HG02943 (cell line): ENCODE data around the gene DLGAP4.
"Not testable (repeated sequence)": the region's sequence is repeated elsewhere in the genome, so short reads cannot be mapped to it uniquely, and the experiment has no call there.

Experiments used
- ATAC-seq: cut with Tn5 transposase; IDR thresholded peaks from one replicate; pipeline ENCODE4 v1.9.1; 2021; ENCODE audit warnings: mild to moderate bottlenecking, low read depth, moderate library complexity; ENCODE audit not compliant: unreplicated experiment

DLGAP4 gene

DNA sequence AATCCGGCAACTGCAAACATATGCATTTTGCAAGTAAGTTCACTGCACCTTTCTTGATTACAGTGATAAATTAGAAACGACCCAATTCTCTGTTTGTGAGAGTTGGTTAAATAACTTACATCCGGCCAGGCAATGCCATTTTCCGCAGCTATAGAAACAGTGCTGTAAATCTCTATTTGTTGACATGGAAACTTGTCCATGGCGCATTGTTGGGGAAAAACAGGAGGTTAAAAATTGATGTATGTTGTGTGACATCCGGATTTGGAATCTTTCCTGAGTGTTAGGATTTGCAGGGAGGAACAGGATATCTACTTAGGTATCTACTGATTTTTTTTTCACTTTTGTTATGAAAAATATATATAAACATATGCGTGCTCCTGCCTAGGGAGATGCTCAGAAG lies 66.5 kb downstream of the DLGAP4 start:
- ATAC-seq: no peak

DNA sequence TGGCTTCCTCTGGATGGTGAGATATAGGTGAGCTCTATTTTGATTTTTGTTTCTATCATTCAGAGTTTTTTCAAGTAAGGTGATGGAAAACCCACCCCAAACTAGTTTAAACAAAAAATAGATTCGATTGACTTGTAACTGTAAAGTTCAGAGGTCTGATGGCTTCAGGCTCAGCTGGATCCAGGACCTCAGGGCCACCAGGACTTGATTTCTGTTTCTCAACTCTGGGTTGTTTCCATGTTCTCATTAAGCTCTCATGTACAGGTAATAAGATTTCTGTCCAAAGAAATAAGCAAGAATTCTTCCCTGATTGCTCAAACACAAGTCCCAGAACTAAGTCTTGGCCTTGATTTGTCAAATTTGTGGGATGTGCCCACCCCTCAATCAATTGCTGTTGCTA lies 67.0 kb downstream of the DLGAP4 start:
- no peak for ATAC-seq

DNA sequence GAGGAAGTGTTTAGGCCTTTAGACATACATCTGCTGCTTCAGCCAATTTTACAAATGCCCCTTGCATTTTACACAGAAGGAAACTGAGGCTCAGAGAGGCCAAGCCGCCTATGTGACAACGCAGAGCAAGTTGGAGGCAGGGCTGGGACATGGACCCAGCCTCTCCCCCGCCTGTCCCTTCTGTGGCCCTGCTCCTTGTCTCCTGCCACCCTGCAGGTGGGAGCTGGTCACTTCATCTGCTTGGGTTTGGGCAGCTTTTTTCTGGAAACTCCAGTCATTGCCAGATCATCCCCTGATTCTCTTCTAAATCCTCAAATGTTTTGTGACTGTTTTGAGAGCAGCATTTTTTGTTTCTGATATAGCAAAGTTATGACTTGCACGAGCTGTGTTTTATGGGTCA lies 68.9 kb downstream of the DLGAP4 start:
- ATAC-seq: no peak

DNA sequence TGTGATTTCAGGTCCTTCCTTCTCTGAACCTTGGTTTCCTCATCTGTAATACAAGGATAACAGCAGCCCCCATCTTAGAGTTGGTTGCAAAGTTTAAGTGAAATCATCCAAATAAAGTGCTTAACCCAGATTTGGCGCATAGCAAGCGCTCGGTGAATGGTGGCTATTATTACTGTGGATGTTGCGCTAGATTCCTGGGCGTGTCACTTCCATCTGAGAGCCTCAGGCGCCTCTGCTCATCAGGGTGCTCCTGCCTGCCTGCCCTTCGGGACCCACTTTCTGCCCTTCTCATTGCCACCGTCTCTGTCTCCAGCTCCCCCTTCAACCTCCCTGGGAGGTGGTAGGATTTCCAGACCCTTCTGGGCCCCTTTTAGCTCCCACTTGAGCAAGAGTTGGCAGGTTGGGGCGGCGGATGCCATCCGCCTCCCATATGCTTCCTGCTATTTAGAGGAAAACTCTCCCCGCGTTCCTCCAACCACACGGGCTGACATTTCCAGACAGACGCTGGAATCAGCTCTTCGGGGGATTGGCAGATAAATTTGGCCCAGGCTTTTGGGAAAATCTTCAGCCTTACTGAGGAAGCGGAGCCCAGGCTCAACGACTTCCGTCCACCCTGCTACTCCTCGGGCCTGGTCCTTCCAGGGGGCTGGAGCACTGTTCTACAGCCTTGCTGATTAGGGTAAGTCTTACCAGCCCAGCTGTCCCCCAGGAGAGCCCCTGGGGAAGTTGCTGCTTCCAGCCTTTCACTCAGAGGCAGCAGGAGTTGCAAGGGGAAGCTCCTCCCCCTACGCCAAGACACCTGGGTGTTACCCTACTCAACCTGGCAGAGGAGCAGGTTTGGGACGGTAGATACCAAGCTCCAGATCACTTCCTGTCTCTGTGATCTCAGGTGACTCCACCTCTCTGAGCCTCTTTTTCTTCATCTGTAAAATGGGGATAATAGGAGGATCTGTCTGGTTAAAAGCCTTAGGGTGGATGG lies 71.5 kb downstream of the DLGAP4 start:
- ATAC-seq: no peak

DNA sequence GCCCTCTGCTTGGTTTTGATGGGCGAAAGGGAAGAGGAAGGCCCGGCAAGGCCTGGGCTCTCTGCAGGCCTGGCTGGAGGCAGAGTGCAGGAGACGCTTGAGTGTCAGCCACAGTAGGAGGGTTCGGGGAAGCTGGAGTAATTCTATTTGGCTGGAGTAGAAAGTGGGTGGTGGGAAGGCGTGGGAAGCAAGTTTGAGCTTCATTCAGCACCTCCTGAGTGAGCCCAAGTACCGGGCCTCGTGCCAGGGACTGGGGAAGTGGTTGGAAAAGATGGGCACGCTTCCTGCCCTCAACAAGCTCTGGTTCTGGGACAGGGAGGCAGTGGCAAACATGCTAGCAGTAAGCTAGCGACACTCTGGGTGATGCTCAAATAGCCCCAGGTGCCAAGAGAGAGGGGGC lies 72.5 kb downstream of the DLGAP4 start:
- no peak for ATAC-seq

DNA sequence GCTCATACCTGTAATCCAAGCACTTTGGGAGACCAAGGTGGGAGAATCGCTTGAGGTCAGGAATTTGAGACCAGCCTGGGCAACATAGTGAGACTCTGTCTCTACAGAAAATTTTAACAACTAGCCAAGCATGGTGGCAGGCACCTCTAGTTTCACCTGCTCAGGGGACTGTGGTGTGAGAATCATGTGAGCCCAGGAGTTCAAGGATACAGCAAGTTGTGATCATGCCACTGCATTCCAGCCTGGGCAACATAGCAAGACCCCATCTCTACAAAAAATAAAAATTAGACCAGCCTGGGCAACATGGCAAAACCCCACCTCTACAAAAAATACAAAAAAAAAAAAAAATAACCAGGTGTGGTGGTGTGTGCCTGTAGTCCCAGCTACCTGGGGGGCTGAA lies 73.8 kb downstream of the DLGAP4 start:
- not testable (repeated sequence) for ATAC-seq

DNA sequence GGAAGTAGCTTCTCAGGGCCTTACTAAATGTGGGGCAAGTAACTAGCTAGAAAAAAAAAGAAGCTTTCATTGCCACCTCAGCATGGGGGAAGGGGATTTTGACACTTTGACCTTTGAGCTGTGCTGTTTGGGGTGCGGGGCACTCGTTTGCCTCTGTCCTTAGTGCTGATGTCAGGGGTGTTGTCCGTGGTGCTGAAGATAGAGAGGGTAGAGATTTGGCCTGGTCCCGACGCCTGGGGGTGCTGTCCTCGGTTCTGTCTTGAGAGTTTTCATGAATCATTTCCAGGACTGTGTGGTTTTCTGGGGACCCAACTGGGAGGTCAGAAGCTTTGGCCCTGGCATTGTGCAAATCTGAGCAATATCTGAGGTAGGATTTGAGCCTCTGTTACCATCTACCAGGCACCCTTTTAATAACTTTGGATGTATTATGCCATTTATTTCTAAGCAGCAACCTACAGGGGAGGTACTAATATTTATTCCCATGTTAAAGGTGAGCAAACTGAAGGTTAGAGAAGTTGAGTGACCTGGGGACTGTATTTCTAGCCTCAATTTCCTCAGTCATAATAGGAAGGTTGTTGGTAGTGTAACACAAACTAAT lies 78.0 kb downstream of the DLGAP4 start:
- ATAC-seq: no peak

DNA sequence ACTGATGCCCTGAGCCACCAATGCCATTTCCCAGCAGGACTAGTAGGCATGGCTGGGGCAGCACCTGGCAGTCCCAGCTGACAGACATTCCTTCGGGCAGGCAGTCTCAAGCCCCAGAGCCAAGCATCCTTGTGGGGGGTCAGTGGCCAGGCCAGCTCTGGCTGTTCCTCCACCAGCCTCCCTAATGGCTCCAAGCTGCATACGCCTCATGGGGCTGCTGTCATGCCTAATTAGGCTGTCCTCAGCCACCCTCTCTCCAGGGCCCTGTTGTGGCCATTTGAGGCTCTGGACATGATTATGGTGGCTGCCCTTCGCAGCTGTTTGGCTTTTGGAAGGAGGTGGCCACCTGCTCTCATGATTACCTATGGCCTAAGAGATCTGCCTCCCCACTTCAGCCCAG lies 79.4 kb downstream of the DLGAP4 start:
- ATAC-seq: no peak

DNA sequence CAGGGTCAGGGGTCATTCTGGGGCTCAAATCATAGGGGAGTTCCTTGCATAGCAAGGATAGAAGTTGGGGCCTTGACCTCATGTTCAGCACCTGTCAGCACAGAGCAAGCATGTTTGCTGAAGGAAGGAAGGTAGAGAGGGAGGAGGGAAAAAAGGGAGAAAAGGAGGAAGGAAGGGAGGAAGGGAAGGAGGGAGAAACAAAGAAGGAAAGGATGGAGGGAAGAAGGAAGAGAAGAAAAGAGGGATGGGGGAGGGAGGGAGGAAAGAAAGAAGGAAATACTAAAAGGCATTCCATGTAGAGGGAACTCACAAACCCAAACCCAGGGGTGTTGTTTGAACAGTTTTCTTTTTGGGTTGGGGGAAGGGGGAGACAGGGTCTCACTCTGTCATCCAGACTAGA lies 80.1 kb downstream of the DLGAP4 start:
- no peak for ATAC-seq

DNA sequence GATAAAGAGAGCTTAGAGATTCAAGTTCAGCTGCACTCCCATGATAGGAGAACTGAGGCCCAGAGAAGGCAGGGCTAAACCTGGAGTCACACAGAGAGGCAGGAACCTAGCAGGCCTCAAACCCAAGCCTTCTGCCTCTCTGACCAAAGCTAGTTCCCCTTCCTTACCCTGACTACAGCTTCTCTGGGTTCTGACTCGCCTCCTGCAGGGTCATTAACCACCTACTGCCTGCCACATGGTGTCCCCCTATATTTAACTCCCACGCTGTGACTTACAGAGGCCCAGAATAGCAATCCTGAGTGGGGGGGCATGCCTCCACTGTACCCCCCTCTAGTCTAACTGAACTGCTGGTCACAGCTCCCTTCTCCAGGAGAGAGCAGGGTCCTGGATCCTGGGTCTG lies 84.1 kb downstream of the DLGAP4 start:
- no peak for ATAC-seq

DNA sequence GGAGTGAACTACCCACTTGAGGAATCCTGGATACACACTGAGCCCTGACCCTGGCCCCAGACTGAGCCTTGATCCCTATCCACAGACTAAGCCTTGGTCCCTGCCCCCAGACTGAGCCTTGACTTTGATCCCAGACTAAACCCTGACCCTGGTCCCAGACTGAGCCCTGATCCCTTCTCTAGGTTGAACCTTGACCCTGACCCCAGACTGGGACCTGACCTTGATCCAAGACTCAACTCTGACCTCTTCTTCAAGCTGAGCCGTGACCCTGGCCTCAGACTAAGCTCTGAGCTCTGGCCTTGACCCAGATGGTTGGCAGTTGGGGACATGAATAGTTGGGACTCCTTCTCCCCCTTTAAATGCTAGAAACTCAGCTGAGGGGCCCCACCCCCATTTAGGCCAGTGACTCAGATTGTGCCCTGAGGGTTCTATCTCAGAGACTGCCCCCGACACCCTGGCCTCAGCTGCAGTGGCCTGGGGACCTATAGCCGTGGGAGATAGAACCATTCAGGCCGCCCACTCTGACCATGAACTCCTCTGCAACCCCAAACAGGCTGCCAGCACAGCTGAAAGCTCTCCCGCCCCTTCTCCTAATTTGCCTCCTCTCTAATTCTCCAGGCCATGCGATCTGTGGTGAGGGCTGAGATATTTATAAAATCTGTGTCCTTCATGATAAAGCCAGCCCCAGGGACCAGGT lies 84.7 kb downstream of the DLGAP4 start:
- no peak for ATAC-seq

DNA sequence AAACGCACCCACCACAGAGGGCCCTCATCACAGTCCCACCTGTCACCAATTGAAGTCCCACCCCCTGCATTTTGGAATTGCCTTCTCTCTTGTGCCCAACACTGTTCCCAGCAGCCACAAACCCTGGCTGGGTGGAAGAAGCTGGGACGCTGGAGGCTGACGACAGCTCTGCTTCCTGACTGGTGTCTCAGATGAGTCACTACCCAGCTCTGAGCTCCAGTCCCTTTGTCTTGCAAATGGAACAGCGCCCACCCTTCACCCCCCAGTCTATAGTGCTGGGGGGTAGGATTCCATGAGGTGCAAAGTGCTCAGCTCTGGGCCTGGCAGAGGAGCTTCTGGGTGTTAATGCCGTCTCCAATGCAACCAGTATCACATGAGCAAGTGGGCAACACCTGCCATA lies 85.3 kb downstream of the DLGAP4 start:
- no peak for ATAC-seq

DNA sequence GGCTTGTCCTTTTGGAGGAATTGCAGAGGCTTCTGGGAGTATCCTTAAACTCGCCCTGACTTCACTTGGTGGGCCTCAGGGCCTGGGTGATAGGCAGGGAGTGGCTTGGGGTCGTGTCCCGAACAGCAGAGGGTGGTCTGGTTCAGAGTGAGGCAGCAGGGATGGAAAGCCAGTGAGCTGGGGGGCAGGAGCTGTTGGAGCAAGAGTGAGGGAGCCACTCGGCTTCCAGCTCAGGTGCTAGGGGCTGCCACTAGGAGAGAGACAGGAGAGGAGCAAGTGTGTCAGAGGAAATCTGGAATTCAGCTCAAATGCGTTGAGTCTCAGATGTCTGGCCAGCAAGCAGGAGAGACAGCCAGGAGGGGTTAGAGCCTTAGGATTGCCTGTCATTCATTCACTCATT lies 85.8 kb downstream of the DLGAP4 start:
- ATAC-seq: no peak

DNA sequence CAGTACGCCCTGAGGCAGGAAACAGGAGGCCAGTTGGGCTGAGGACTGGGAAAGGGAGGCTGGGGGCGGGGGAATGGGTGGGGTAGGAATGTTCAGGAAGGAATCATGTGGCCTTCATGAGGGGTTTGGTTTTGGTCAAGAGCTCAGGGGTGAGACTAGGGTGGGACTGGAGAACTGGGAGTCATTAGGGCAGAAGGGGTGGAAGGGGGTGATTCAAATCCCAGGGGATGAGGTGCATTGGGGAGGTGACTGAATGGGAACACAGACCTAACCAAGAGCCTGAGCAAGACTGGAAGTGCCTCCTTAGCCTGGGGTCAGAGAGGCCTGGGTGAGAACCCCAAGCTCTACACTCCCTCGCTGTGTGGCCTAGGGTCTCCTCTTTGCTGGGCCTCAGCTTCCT lies 86.8 kb downstream of the DLGAP4 start:
- no peak for ATAC-seq

DNA sequence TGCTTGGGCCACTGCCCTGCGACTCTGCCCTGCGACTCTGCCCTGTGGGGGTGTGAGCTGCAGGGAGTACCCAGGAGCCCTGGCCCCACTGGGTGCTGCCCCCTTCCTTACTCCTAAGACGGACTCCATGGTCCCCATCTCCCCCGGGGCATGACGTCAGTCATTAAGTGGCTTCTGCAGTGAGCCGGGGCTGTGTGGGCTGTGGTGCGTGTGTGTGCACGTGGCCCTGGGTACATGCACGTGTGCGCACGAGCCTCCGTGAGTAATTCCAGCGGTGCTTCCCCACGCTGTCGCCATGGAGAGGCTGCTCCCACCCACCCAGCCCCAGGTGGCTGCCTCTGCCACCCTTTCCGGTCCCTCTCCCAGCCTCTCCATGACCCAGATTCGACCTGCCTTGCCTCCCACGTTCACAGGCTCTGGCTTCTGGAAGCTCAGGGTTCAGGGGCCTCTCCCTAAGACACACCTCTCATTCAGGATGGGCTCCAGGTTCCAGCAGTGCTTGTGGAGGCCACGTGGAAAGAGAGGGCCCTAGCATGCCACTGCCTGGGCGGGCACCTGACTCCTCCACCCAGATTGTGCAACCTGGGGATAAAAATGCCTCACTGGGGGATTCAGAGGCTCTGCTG lies 88.3 kb downstream of the DLGAP4 start:
- no peak for ATAC-seq

DNA sequence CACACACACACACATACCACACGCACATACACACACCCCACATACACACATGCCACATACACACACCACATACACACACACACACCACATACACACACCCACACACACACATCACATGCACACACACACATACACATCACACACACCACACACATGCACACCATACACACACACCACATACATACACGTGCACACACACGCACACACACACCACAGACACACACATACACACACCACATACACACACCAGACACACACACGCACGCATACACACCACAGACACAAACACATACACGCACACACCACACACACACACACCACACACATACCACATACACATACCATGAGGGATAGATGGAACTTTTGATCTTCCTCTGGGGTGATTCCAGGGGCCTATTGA lies 90.2 kb downstream of the DLGAP4 start:
- ATAC-seq: no peak

DNA sequence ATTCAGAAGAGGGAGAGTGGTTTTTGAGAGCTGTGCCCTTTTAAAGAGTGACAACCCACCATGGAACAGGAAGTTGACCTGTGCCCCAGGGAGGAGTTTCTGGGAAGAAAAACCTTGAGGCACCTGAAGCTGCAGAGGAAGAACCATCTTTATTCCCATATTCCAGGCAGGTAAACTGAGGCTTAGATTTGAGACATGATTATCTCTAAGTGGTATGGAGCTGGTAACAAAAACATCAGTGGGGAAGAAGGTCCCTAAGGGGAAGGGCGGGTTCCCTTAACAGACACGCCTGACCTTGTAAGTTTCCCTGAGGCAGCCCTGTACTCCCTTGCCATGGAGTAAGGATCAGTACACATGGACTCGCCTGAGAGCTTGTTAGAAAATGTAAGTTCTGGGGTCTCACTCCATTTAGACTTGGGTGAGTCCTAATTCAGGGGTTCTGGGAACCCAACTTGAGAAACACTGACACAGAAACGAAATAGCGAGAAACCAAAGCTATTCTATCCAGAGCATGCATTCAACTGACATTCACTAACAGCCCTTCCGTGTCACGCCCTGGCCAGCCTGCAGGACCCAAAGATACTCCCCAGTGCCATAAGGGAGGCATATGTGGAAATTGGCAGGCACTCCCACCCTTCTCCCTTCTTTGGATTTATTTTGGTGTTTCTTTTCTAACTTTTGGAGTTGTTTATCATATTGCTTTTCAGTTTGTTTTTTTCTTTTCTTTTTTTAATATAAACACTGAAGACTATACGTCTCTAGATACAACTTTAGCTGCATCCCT lies 90.9 kb downstream of the DLGAP4 start:
- ATAC-seq: no peak

DNA sequence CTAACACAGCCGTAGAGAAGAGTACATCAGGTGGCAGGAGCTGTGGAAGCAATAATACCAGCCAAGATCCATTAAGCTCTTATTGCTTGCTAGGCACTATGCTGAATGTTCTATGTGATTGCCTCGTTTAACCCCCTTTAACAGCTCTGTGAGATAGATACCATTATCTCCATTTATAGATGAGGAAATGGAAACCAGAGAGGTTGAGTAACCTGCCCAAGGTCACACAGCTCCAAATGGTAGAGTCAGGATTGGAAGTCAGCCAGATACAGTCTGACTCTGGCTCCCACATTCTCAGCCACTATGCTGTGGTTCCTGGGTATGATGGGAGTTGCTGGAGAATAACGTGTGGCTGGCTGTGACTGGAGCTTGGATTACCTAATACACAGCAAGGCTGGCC lies 92.4 kb downstream of the DLGAP4 start:
- ATAC-seq: no peak

DNA sequence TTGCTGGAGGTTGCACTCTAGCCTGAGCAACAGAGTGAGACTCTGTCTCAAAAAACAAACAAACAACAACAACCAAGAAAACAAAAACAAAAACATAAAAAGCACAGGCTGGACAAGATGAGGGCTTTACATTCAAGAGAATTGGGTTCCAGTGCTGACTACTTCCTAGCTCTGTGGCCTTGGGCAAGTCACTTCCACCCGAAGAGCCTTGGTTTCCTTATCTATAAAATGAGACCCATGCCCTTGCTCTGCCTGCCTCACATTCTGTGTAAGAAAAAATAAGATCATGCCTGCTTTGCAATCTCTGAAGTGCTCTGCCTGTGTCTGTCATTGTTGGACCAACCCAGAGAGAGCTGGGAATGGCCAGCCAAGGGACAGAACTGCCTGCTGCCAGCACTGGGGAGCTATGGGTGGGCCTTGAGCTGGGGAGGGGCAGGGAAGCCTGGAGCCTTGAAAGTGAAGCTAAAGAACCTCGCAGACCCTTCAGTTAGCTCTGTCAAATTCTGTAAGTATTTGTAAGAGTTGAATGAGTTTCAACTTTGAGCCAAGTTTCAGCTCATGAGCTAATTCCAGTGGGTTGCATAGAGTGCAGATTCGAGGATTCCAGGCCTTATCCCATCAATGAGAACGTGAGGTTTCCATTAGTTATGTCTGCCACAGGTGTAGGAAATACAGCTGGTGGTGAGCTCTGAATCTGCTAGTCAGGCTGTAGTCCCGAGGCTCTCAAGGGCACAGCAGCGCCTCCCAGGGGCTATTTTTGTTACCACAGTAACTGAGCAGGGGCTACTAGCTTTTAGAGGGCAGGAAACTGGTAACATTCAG lies 93.2 kb downstream of the DLGAP4 start:
- ATAC-seq: no peak
